Heart left ventricle (tissue), 16 donors: Measurements from ENCODE around the gene TPK1. TPM values are rescaled to one million over a fixed set of nuclear protein-coding genes. Genes with fewer than 3 reads are reported as not detected.

Experiments used
- ATAC-seq, 4 donors: fragments of 200-7000 bp; cut with Tn5 transposase; one replicate each; pipeline ENCODE4 v1.9.1; 2020 to 2022; ENCODE audit warnings: moderate library complexity in 4 of 4, mild to moderate bottlenecking in 3 of 4, moderate number of reproducible peaks in 1 of 4
- DNase-seq, 5 donors: peaks; one replicate each; pipeline ENCODE4 v3.0.0-alpha.2; 2020
- H3K27ac ChIP-seq, 12 donors: fragments of 200-600 bp; sonication (generic) in 4 of 12; one replicate each; pipeline versions ENCODE4 v1.5.0 to v1.8.0; 2016 to 2022; ENCODE audit warnings: mild to moderate bottlenecking in 2 of 12
- H3K27me3 ChIP-seq, 9 donors: fragments of 200-600 bp; sonication (generic) in 2 of 9; one replicate each; pipeline versions ENCODE4 v1.5.1 to v1.8.0; 2016 to 2022; ENCODE audit warnings: mild to moderate bottlenecking in 3 of 9
- H3K36me3 ChIP-seq, 9 donors: fragments of 200-600 bp; sonication (generic) in 2 of 9; one replicate each; pipeline versions ENCODE4 v1.5.0 to v1.8.0; 2018 to 2022; ENCODE audit warnings: mild to moderate bottlenecking in 2 of 9
- H3K4me1 ChIP-seq, 12 donors: fragments of 200-600 bp; sonication (generic) in 4 of 12; one replicate each; pipeline versions ENCODE4 v1.5.0 to v1.8.0; 2016 to 2022; ENCODE audit warnings: mild to moderate bottlenecking in 3 of 12
- H3K4me3 ChIP-seq, 12 donors: fragments of 200-600 bp; sonication (generic) in 4 of 12; one replicate each; pipeline versions ENCODE4 v1.5.0 to v1.8.0; 2017 to 2022; ENCODE audit warnings: mild to moderate bottlenecking in 9 of 12, moderate library complexity in 4 of 12
- H3K9me3 ChIP-seq, 12 donors: fragments of 200-600 bp; sonication (generic) in 4 of 12; one replicate each; pipeline versions ENCODE4 v1.5.0 to v1.8.0; 2016 to 2022; ENCODE audit warnings: mild to moderate bottlenecking in 1 of 12
- POLR2A ChIP-seq, 2 donors: fragments of 450-650 bp; IDR thresholded peaks; one replicate each; pipeline ENCODE4 v1.6.1; 2017; ENCODE audit warnings: antibody characterized with exemption in 2 of 2, mild to moderate bottlenecking in 2 of 2, moderate library complexity in 2 of 2
- WGBS, 4 donors: extraction: QIAGEN DNeasy Blood & Tissue Kit in 2 of 4; methylation state at CpG; one replicate each; pipeline versions ENCODE4 v1.1.5 to v1.1.7; 2013 to 2018; 5-methylcytosine and 5-hydroxymethylcytosine counted together
- intact Hi-C, 10 donors: fragments of 100-400 bp; cut with DNase I; formaldehyde crosslinking; loops; one replicate each; pipeline versions ENCODE4 v1.11.1 to v1.14.2; 2022
- polyA plus RNA-seq, 2 donors: library from polyadenylated mRNA; stranded (reverse); fragments of 200-250 nt; gene quantifications; one replicate each; pipeline ENCODE4 v1.2.3, GENCODE V29; 2013
- total RNA-seq, 9 donors: library from RNA; depleted of rRNA in 2 of 9; stranded (reverse); fragments of >200 nt in 2 of 9; fragmentation: NEBNext Ultra II Directional in 3 of 9; extraction: Animal tissue kit (Norgen Biotek cat#: 25700) in 3 of 9; gene quantifications; one replicate each; pipeline versions ENCODE4 v1.1.0 to v1.2.4, GENCODE V29; 2016 to 2023
- TF ChIP-seq, protein P1 (sequence below), 12 donors: fragments of 200-600 bp; sonication (generic) in 4 of 12; IDR thresholded peaks; one replicate each; pipeline versions ENCODE4 v1.5.0 to v1.8.0; 2018 to 2022; ENCODE audit warnings: antibody characterized with exemption in 12 of 12, mild to moderate bottlenecking in 5 of 12
- donor health status: ischemic (EF 13 %, LVEDD 7.1; RV severe dilation, severe dysfunction).
- donor health status: healthy with polysubstance abuse.
- donor health status: DM: no; HTN: yes; CAD: no.
- donor health status: DM: no; HTN: no; CAD: no.
- donor health status: ischemic (EF 25% LVEDD 6.9; RV normal size, moderate dysfunction).
- donor health status: ischemic (EF 25% LVEDD 5.7; RV mildly dilated, moderate dysfunction).
- donor health status: healthy.
- donor health status: DM: yes; HTN: yes; CAD: no.
- donor health status: ischemic (EF 35%, LVEDD 5.7; RV mildly dilated, moderate dysfunction).
- donor health status: nonischemic (EF 11% LVEDD 7.7; RV severe dilation, severe dysfunction).
- donor health status: DM: yes; HTN: yes; CAD: no.
- donor health status: PGD.
- donor health status: ischemic (EF 29% LVEDD 5.4; RV normal size, mild dysfunction).
- donor health status: nonischemic (EF 23%, LVEDD 6.1; RV moderate dilation, normal function).

The TPK1 gene
- total and polyA plus RNA-seq, 11 donors: 2.0 to 8.2 (median 5.0) TPM

DNA sequence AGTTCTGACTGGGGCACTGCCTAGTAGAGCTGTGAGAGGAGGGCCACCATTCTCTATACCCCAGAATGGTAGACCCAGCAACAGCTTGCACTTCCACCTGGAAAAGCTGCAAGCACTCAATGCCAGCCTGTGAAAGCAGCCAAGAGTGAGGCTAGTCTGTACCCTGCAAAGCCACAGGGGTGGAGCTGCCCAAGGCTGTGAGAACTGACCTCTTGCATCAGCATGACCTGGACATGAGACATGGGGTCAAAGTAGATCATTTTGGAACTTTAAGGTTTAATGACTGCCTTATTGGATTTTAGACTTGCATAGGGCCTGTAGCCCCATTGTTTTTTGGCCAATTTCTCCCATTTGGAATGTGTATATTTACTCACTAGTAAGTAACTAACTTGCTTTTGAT, 206.3 kb downstream of the TPK1 start:
- no peaks in the 10 kb centered on the region for H3K4me1 ChIP-seq
- no peak for ATAC-seq
- H3K9me3 ChIP-seq: no peaks in the 10 kb centered on the region
- H3K4me3 ChIP-seq: no peak overlapping the region
- TF ChIP-seq, protein P1, sequence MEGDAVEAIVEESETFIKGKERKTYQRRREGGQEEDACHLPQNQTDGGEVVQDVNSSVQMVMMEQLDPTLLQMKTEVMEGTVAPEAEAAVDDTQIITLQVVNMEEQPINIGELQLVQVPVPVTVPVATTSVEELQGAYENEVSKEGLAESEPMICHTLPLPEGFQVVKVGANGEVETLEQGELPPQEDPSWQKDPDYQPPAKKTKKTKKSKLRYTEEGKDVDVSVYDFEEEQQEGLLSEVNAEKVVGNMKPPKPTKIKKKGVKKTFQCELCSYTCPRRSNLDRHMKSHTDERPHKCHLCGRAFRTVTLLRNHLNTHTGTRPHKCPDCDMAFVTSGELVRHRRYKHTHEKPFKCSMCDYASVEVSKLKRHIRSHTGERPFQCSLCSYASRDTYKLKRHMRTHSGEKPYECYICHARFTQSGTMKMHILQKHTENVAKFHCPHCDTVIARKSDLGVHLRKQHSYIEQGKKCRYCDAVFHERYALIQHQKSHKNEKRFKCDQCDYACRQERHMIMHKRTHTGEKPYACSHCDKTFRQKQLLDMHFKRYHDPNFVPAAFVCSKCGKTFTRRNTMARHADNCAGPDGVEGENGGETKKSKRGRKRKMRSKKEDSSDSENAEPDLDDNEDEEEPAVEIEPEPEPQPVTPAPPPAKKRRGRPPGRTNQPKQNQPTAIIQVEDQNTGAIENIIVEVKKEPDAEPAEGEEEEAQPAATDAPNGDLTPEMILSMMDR (IDR thresholded peaks at IDR 0.05): no peak
- no peak for TF ChIP-seq POLR2A (IDR thresholded peaks at IDR 0.05)
- no peak overlapping the region for H3K27ac ChIP-seq
- intact Hi-C loops: no loop called here
- no peak for DNase-seq
- H3K27me3 ChIP-seq: no peaks in the 10 kb centered on the region
- no peaks in the 10 kb centered on the region for H3K36me3 ChIP-seq

DNA sequence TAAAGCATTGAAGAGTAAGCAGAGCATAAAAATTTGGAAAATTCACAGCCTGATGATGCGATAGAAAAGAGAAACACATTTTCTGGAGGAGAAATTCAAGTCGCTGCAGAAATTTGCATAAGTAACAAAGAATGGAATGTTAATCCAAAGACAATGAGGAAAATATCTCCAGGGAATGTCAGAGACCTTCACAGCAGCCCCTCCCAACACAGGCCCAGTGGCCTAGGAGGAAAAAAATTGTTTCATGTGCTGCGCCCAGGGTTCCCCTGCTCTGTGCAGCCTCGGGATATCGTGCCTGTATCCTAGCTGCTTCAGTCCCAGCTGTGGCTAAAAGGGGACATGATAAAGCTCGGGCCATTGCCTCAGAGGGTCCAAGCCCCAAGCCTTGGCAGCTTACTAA, 206.8 kb downstream of the TPK1 start:
- DNase-seq: no peak
- Histone ChIP-seq H3K36me3 (no peaks in the 10 kb centered on the region), H3K27ac (no peak overlapping the region), H3K27me3 (no peaks in the 10 kb centered on the region), H3K9me3 (no peaks in the 10 kb centered on the region), H3K4me3 (no peak overlapping the region), H3K4me1 (no peaks in the 10 kb centered on the region)
- intact Hi-C loops: no loop called here
- ATAC-seq: no peak
- 81 to 88% (median 86%) methylated on average over 6 of the region's 6 CpGs for WGBS, 4 donors
- TF ChIP-seq POLR2A (IDR thresholded peaks at IDR 0.05): no peak
- TF ChIP-seq, protein P1 (IDR thresholded peaks at IDR 0.05): no peak

DNA sequence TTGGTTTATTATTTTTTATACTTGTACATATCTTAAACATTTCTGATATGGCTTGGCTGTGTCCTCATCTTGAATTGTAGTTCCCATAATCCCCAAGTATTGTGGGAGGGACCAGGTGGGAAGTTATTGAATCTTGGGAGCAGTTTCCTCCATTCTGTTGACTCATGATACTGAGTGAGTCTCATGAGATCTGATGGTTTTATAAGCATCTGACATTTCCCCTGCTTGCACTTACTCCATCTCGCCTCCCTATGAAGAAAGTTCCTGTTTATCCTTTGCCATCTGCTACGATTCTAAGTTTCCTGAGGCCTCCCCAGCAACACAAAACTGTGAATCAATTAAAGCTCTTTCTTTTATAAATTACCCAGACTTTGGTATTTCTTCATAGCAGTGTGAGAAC, 207.7 kb downstream of the TPK1 start:
- intact Hi-C loops: no loop called here
- Histone ChIP-seq H3K9me3 (no peaks in the 10 kb centered on the region), H3K4me1 (no peaks in the 10 kb centered on the region), H3K27ac (no peak overlapping the region), H3K4me3 (no peak overlapping the region), H3K27me3 (no peaks in the 10 kb centered on the region), H3K36me3 (no peaks in the 10 kb centered on the region)
- WGBS, 4 donors: 46 to 63% (median 57%) methylated on average over 2 of the region's 2 CpGs
- TF ChIP-seq, protein P1 (IDR thresholded peaks at IDR 0.05): no peak
- TF ChIP-seq POLR2A (IDR thresholded peaks at IDR 0.05): no peak
- DNase-seq: no peak
- no peak for ATAC-seq

DNA sequence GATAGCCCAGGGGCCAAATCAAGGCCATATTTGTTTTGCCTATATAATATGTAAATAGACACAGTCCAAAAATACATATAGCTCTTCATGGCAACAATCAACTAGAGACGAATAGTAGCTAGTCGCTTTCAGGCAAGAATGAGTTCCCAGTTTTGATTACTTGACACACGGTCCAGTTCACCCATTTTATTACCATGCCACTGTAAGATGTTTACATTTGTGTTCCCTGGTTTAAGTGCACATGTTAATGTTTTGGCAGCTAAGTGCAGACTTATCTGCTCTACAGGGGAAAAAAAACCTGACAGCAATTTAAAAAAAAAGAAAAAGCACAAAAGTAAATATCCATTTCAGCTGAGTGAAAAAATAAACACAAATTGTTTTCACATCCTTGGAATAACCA, 213.1 kb downstream of the TPK1 start:
- ATAC-seq (no peak), DNase-seq (no peak)
- Histone ChIP-seq H3K4me3 (no peak overlapping the region), H3K9me3 (peaks cover 0 to 7% (median 0%) of the 10 kb centered on the region in 12 donors), H3K4me1 (no peaks in the 10 kb centered on the region), H3K36me3 (no peaks in the 10 kb centered on the region), H3K27ac (no peak overlapping the region), H3K27me3 (no peaks in the 10 kb centered on the region)
- no peak for TF ChIP-seq POLR2A (IDR thresholded peaks at IDR 0.05)
- TF ChIP-seq, protein P1 (IDR thresholded peaks at IDR 0.05): no peak
- intact Hi-C loops: no loop called here
- 79 to 90% (median 87%) methylated on average over 3 of the region's 3 CpGs for WGBS, 4 donors
